Measurements from ENCODE around the gene TTC32.
A peak's percentile ranks its signal among the peaks of the same experiment; 100 is the strongest.

Gene TTC32

DNA sequence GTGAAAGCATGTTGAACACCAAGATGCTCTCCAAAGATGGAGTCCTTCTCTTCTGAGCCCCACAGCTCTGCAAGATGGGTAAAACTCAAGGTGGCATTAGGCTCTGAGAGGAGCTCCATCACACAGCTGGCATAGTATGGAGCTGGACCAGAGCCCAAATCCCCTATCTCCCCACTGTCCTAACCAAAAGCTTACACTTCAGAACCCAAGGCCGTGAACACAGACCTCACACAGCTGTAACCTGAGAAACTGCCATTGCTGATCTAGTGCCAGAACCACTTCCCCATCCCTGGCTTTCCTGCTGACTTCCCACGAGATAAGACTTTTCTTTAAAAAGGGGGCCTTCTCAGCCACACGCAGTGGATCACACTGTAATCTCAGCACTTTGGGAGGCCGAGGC is 25.0 kb downstream of the TTC32 start:
- no peak for DNase-seq (ENCODE audit: low spot score)

DNA sequence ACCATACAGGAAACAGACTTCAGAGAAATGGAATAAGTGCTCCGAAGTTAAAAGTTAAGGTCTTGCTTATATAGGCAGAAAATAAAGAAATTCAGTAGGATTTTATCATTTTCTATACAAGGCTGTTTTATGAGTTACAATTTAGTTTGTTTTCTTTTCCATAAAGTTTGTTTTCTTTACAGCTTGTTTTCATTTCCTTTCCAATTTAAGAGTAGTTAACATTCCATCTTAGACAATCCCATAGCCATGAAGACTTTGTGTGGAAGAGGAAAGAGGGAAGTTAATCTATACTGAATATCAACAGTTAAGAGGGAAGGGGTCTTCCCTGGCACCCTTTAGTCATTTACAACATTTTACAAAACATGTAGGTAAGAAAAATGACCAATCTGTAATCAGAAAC is 26.5 kb downstream of the TTC32 start:
- no peak for DNase-seq (ENCODE audit: low spot score)

DNA sequence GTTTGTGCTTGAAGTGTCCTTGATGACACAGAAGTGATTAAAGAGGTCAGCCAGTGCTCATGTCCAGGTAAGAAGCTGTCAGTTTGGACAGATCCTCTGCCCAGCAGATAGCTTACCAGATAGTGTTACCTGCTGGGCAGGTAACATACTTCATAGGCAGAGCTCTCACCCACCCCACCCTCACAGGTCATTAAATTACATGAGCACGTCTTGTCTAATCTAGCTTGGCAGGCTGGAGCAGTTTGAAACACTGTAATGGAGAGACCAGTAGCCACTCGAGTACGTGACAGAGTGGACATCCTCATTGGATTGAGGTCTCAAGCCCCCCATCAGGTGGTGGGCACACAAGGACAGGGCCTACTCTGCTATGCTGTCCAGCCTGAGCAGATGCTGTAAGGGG is 27.1 kb downstream of the TTC32 start:
- no peak for DNase-seq (ENCODE audit: low spot score)

DNA sequence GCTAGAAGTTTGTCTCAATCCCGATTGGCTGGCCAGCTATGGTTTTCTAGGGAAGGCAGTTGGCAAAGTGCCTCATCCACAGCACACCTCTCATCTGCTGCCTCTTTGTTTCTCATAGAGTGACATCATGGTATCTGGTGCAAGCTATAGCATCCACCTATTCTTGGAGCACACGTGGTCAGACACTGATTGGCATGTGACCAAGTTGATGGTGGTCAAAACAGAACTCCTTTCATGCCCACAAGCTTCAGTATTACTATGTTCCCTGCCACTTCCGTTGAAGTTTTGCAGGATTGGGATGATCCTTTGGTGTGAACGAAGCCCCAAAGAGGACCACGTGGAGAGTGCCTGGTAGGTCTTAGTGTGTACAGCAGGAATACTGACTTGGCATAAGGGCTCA is 28.8 kb downstream of the TTC32 start:
- DNase-seq (ENCODE audit: low spot score): no peak

DNA sequence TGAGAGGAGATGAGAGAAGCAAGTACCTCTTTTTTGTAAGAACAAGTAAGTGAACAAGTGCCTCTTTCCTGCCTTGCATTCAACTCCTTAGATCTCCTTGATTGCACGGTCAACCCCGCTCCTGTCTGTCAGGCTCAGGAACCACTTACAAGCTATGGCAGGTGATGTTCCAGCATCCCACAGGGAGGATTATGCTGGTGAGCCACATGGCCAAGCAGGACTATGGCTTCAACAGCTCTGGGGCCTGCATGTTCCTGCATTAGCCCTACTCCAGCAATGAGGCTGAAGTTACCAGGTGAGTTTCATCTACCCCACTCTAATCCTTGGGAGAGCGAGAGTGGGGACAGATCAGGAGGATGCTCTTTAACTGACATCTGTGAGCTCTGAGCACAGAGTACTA is 29.5 kb downstream of the TTC32 start:
- DNase-seq (ENCODE audit: low spot score): no peak

DNA sequence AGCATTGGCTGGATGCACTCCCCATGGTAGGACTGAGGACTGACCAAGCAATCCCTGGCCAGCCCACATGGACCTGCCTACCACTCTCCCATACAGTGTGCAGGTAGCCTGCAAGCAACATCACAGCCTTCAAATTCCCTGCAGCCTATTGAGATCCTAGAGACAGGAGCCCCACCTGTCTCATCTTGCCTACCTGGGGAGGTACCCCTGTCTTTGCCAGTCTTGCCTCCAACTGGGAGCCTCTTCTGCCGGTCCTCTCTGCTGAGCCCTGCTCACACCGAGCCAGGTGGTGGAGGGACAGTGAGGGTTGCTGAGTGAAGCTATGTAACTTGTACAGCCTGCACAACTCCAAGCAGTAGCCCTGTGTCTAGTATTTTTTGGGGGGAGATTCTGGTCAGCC is 29.9 kb downstream of the TTC32 start:
- DNase-seq (ENCODE audit: low spot score): no peak

DNA sequence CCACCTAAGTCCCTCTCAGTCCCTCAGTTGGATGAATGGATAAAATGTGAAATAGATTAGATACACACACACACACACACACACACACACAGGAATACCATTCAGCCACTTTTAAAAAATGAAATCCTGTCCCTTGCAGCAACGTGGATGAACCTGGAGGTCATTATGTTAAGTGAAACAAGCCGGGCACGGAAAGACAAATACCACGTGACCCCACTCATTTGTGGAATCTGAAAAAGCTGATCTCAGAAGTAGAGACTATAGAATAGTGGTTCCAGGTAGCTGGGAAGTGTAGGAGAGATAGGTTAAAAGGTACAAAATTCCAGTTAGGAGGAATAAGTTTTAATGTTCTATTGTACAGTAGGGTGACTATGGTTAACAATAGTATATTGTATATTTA is 31.0 kb downstream of the TTC32 start:
- DNase-seq (ENCODE audit: low spot score): no peak

DNA sequence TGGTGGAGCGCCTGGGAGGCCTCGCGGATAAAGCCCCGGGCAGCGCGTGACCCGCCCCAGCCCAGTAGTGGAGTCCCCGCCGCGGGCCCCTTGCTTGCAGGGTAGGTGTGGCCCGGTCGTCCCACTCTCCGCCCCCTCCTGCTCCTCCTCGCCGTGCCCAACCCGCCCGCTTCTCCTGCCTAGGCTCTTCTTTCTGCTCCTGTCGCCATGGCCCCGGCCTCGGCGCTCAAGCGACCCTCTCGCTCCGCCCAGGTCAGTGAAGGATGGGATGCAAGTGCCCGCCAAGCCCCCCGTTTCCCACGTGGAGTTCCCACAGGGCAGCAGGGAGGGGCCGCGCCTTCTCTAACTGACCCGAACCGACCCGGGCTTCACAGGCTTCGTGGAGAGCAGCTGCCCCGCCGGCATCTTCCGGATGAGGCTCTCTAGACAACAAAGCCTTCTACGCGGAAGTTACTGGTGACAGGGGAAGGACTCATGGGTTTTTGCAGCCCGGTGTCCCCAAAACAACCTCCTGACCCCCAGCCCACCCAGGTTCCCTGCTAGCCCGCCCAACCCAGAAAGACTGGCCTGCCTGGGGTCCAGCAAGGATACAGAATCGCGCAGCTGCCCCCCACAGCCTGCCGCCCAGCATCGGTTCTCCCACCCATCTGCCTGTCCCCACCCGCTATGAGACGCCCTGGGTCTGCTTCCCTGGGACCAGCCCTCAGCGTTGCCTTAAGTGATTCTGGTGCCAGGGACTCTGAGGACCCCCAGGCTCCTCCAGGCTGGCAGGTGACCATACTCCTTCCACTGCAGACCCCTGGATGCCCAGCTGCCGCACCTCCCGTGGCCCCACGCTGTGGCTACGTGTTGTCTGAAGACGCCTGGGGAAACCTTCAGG is 32.8 kb downstream of the TTC32 start:
- DNase-seq (ENCODE audit: low spot score): peak; percentile 70

DNA sequence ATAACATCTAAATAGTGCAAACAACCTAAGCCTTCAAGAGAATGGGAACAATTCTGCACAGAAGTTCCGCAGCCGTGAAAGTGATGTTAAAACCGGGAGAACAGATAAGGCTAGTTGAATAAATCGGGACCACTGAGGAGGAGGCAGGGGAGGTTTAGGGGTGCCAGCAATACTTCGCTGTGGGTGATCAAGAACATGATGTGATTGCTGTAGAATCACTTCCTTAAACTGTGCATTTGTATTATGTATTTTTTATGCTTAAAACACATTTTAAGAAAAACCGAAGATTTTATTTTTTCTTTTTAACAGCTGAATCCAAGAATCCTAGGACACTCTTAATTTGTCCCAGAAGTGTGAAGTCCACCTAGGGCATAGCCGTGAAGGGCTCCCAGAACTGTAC is 33.6 kb downstream of the TTC32 start:
- no peak for DNase-seq (ENCODE audit: low spot score)

DNA sequence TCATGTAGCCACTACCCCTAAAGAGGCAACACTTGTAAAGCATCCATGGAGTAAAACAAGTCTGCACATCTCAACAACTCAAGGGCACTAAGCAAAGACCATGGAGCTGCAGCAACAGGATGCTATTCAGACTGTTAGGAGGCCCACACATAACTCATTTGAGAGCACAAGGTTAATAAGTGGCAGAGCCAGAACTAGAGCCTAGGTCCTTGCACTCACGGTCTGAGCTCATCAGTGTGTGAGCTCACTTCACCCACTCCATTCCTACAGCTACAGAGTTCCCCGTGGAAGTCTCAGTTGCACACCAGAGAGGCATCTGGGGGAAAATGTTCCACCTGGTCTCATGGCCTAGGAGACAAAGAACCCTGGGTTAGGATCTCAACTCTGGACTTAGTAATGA is 35.0 kb downstream of the TTC32 start:
- DNase-seq (ENCODE audit: low spot score): no peak

DNA sequence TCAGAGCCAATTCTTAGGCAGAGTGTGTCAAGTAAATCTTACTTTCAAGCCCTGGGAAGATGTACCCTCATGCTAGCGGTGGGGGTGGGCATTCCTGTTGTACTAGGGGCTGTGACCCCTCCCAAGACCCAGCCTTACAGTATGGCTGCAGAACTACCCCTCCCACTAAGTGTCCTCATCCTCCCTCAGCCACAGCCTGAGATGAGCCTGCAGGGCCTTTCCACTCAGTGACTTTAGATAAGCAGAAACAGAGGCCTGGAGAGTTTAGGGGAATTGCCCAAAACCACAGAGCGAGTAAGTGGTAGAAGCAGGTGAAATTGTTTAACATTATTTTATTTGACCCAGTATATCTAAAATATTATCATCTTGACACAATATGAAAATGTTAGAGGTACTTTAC is 36.6 kb downstream of the TTC32 start:
- no peak for DNase-seq (ENCODE audit: low spot score)

DNA sequence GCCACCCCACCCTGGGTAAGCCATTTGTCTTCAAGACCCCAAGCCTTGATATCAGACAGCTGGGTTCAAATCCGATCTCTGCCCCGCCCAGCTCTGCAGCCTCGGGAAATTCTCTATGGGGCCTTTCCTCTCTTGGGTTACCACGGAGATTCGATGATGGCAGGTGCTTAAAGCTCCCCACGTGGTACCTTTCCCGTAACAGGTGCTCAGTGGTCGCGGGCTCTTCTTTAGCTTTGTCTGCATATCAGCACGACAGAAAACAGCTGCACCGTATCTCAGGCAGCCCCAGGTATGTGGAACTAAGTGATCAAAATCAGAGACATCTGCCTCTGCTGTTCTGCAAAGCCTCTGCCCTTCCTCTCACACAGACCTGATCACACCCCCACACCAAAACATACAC is 37.4 kb downstream of the TTC32 start:
- DNase-seq (ENCODE audit: low spot score): no peak

DNA sequence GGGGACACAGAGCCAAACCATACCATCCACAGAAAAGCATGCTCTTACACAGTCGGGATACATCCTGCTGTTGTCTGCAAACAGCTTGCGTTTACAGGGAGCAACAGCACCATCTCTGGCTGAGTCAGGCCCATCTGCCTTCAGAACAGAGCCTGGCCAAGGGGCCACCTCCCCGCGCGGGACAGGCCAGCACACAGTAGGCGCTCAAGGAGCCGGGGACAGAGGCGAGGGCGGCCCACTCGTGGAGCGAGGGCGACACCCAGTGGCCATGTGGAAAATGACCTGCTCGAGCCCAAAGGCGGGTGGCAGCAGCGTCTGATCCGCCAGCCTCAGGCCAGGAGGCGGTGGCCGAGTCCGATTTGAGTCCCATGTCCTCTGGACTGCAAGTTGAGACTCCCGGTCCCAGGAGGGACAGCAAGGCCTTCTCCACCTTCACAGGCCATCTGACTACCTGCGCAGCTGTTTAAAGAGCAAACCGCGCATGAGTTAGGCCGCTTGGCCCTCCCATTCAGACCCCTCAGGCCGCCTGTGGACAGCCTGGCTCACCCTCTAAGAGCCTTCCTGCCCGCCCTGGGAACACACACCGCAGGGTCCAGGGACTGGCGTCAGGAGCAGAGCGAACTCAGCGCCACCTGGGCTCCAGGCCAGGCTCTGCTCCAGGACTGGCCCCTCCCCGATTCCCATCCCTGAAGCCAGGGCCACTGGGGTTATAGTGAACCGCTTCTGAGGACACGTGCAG is 38.3 kb downstream of the TTC32 start:
- DNase-seq (ENCODE audit: low spot score): peak; percentile 87

DNA sequence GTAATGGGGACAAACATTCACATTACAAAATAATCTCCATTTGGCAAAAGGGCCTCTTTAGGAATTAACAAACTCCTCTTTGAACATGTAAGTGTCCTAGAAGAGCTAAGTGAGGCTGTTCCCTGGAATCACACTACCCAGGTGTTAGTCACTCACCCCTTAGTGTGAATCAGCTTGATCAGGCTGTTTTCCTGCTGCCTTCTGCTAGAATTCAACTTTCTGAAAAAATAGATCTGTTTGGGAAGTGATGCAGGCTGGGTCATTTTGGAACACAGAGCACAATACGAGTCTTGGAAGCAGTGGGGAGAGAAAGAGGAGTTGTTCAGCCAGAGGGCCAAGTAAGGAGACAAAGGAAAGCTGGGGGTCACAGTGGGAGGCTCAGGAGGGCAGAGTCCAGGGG is 40.0 kb downstream of the TTC32 start:
- no peak for DNase-seq (ENCODE audit: low spot score)

DNA sequence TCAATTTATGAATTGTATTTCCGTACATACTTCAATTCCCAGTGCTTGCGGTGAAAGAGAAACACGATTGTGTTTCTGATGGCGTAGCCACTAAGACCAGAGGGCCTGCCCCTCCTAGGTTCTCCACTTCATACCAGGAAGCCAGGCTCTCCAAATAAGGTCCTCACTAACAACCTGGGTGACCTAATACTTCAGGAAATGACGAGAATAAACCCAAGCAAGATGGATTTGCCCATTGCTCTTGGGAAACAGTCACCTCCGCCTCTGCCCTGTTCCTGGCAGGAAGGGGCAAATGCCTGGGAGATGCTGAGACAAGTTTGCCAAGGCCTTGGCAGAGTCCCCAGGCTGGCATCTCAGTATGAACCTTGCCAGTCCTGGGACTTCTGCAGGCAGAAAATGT is 41.8 kb downstream of the TTC32 start:
- no peak for DNase-seq (ENCODE audit: low spot score)

DNA sequence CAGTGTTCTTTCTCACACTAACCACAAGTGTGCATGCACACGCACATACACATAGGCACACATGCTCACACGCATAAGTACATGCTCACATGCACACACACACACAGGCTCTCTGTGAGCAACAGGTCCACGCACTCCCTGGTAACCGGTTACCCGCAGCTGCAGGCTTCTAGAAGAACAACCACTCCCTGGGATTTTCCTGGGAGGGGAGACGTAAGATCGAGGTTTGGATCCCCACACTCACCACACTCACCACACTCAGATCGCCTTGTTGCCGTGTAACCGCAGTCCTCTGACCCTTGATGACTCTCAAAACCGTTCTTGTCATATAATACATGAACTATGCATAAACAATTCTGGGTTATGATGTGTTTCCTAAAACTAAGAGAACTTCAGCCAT is 42.2 kb downstream of the TTC32 start:
- DNase-seq (ENCODE audit: low spot score): no peak

DNA sequence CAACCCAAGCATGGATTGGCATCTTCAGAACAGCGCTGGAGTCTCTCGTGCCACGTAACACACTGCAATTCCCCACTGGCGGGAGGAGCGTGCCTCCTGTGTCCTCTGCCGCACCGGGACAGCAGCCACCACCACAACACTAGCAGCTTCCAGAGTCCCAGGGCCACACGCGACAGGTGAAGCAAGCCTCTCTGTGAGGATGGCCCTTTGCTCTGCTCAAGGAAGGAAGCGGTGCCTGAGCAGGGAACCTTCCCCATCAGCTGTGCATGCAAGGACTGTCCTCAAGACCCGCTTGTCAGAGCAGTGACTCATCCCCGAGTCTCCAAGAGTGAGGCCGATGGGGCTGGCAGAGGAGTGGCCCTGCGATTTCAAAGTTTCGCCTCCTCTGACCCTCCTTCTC is 44.0 kb downstream of the TTC32 start:
- peak; percentile 20 for DNase-seq (ENCODE audit: low spot score)

DNA sequence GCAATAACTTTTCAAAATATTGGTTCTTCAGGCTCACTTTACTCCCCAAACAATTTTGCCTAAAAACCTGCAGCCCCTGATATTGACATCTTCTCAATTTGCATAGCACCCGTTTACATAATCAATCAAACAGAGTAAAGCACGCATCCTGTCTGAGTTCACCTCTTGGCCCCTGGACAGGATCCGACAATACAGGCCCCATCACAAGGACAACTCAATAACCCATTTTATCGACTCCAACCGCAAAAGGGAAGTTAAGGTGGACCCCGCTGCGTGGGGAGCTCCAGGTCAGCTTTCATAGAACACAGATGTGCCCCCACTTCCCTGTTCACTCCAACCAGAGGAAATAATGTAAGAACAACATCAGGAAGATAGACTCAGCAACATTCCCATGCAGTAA is 44.7 kb downstream of the TTC32 start:
- DNase-seq (ENCODE audit: low spot score): no peak

DNA sequence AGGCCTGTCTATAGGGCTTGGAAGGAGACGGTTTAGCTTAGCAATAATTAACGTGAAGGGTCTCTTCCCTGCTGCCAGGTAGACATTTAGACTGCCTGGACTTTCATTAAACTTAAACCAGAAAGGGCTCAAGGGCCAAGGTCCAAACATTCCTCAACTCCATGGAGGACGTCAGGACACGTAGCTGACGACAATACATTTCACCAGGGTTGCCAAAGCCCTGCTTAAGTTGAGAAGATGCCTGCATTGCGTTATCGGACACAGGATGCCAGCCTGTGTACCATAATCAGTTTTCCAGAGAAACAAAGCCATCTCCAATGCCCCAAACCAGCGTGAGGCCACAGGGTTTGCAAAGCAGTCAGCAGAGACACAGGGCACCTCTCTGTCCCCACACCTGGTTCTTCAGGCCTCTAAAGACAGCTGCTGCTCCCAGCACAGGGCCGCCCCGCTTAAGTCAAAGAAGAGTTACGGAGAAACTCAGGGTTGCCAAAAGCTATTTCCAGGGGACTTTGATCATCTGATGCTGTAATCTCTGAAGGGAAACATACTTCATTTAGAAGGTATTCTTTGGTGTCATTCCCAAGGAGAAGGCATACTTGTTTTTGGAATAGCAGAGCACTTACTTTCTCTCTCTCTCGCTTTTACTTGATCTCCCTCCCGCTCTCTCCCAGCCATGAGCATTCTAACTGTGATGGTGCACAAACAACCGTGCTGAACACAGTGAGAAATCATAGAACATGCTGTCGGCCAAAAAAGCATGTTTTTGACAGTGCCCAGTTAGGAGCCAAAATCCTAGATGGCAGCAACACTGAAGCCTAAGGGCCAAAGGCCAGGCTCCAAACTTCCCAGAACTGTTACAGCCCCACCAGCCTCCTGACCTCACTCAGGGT is 46.0 kb downstream of the TTC32 start:
- DNase-seq (ENCODE audit: low spot score): no peak

DNA sequence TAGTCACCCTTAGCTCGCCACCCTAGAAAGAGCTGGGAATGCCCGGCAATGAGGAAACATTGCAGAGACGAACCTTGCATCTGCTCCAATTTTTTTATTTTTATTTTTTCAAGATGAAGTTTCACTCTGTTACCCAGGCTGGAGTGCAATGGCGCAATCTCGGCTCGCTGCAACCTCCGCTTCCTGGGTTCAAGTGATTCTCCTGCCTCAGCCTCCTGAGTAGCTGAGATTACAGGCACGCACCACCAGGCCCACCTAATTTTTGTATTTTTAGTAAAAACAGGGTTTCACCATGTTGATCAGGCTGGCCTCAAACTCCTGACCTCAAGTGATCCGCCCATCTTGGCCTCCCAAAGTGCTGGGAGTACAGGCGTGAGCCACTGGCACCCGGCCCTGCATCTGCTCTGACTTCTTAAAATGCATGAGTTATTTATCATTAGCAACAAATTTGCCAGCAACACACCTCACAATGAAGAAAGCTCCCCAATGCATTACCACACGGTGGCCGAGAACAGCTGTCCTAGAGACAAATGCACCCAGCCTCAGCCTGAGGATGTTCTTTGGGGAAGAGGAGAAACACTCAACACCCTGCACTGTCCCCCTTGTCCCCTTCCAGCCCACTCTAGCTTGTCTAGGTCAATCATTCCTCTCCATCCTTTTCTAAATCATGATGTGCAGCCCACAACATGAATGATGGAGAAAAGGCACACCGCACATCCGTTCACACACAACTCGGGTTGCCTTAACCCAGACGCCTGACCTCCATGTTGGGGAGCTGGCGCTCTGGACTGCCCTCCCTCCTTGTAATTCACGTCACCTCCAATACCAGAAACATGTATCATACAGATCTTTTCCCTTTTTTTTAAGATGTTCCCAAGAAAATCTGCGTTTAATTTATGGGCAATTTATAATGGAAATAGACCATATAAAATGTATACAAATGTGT is 46.9 kb downstream of the TTC32 start:
- no peak for DNase-seq (ENCODE audit: low spot score)

DNA sequence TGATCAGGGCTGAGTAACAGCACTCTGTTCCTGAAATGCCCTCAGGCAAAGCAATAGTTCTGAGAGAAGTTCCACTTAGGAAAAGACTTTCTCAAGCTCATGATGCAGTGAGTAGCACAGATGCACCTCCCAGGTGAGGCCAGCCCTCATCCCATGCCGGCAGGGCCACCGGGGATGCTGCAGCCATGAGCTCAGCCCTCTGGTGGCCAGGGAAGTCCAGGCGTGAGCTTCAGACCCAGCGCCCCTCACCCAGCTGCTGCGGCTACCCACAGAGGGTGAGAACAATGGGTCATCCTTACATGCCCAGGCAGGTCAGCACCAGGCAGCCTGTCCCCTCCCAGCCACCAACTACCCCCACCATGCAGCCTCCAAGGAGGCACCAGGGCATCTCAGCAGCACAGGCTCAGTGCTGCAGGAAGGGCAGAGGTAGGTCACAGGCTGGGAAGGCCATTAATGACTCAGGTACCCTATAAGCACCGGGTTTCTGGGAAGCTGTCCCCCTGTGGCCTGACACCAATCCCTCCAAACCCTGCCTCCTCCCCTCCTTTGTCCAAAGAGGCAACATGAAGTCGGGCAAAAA is 50.6 kb downstream of the TTC32 start:
- DNase-seq (ENCODE audit: low spot score): peak; percentile 80
